Measurements from ENCODE around the gene TXLNB.
"Not testable (repeated sequence)": the region's sequence is repeated elsewhere in the genome, so short reads cannot be mapped to it uniquely, and the experiment has no call there.

The TXLNB gene

DNA sequence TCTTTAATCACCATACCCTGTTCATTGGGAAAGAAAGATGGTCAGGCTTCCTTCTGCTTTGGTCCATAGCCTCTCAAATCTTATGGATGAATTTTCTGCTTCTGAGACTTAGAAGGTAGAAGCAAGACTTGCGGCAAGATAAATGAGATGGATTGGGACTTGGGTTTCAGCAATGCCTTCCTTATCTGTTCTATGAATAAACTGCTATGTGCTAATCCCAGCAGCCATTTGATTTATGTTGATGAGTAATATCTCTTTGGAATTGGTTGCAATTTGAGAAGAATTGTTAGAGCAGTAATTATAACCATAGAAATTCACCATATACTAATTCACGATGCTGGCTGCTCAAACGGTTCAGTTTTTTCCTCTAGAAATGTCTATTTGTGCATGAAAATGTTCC is 48.3 kb downstream of the TXLNB start:
- Mint-ChIP-seq H3K9me3 (no peaks in the 10 kb centered on the region), H3K27me3 (no peaks in the 10 kb centered on the region), H3K27ac (no peak overlapping the region), H3K4me3 (no peak overlapping the region), H3K36me3 (ENCODE audit: low read depth) (no peaks in the 10 kb centered on the region), H3K4me1 (peaks cover 8% of the 10 kb centered on the region)
- ATAC-seq (no peak), DNase-seq (no peak)

- no peaks in the 10 kb centered on the region for H3K36me3 Mint-ChIP-seq (ENCODE audit: low read depth)
- no peak overlapping the region for H3K27ac Mint-ChIP-seq
These were observed 49.1 kb downstream of the TXLNB start for GRCh38 chr6:139242457-139243240.

GRCh38 chr6:139240161-139241010 is 51.4 kb downstream of the TXLNB start:
- H3K9me3 Mint-ChIP-seq, result no peaks in the 10 kb centered on the region

More at GRCh38 chr6:139242457-139243240, 49.1 kb downstream of the TXLNB start:
- H3K27me3 Mint-ChIP-seq, result no peaks in the 10 kb centered on the region
- peaks cover 3% of the 10 kb centered on the region for H3K4me1 Mint-ChIP-seq
- ATAC-seq (no peak), DNase-seq (no peak)
- H3K4me3 Mint-ChIP-seq, result no peak overlapping the region
- H3K9me3 Mint-ChIP-seq, result no peaks in the 10 kb centered on the region

GRCh38 chr6:139239064-139239463 is 52.7 kb downstream of the TXLNB start:
- ATAC-seq (no peak), DNase-seq (no peak)
- H3K9me3 Mint-ChIP-seq, result peaks cover 2% of the 10 kb centered on the region
- no peak overlapping the region for H3K4me3 Mint-ChIP-seq
- H3K4me1 Mint-ChIP-seq, result no peaks in the 10 kb centered on the region
- peaks cover under 1% of the 10 kb centered on the region for H3K36me3 Mint-ChIP-seq (ENCODE audit: low read depth)
- no peaks in the 10 kb centered on the region for H3K27me3 Mint-ChIP-seq
- no peak overlapping the region for H3K27ac Mint-ChIP-seq

More at GRCh38 chr6:139240161-139241010, 51.4 kb downstream of the TXLNB start:
- Mint-ChIP-seq H3K27me3 (no peaks in the 10 kb centered on the region), H3K4me1 (no peaks in the 10 kb centered on the region), H3K4me3 (no peak overlapping the region), H3K36me3 (ENCODE audit: low read depth) (no peaks in the 10 kb centered on the region), H3K27ac (no peak overlapping the region)
- DNase-seq, result no peak
- ATAC-seq, result no peak

DNA sequence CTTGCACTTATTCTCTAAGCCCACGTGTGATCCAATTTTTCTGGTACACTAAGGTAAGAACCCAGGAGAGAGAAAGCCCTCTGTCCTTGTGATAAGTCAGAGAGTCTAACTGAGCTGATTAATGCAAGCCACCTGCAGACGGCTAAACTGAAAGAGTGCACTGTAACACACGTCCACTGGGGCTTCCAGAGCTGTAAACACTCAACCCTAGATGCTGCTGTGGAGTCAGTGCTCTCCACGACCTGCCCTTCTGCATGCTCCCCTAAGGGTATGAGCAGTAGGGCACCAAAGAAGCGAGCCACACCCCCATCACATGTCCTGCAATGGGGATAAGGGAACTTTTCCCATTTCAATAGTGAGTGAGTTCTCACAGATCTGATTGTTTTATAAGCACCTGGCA is 55.7 kb downstream of the TXLNB start:
- peaks cover 5% of the 10 kb centered on the region for H3K36me3 Mint-ChIP-seq (ENCODE audit: low read depth)
- no peaks in the 10 kb centered on the region for H3K4me1 Mint-ChIP-seq
- H3K27ac Mint-ChIP-seq, result no peak overlapping the region
- no peak overlapping the region for H3K4me3 Mint-ChIP-seq
- H3K27me3 Mint-ChIP-seq, result no peaks in the 10 kb centered on the region
- peaks cover 10% of the 10 kb centered on the region for H3K9me3 Mint-ChIP-seq
- ATAC-seq (no peak), DNase-seq (no peak)

DNA sequence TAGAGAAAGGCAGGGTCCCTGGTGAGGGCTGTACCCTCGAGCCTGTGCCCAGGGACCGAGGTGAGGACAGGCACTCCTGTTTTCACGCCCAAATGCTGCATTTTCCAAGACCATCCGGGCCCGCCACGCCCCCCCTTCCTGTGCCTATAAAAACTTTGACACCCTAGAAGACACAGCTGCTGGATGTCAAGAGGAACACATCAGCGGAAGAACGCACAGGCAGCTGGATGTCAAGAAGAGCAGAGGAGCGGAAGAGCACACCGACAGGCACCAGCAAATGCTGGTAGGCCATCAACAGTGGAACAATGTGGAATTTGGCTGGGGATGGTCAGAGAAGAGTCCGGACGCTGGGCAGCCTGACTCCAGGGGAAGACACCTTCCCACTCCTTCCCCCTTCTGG is 56.1 kb downstream of the TXLNB start:
- Mint-ChIP-seq H3K36me3 (ENCODE audit: low read depth) (peaks cover 5% of the 10 kb centered on the region), H3K27ac (no peak overlapping the region), H3K27me3 (no peaks in the 10 kb centered on the region), H3K4me3 (no peak overlapping the region), H3K4me1 (no peaks in the 10 kb centered on the region), H3K9me3 (peaks cover 10% of the 10 kb centered on the region)
- DNase-seq (no peak), ATAC-seq (no peak)

DNA sequence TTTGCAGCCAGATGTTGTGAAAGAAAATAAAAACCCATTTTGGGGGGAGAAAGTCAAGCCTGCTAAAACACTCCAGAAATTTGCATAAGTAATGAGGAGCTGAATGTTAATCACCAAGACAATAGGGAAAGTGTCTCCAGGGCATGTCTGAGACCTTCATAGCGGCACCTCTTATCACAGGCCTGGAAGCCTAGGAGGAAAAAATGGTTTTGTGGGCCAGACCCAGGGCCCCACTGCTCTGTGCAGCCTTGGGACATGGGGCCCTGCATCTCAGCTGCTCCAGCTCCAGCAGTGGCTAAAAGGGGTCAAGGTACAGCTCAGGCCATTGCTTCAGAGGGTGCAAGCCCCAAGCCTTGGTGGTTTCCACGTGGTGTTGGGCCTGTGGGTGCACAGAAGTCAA is 57.6 kb downstream of the TXLNB start:
- ATAC-seq; H3K36me3 Mint-ChIP-seq (ENCODE audit: low read depth); H3K27me3 Mint-ChIP-seq; H3K27ac Mint-ChIP-seq; H3K4me3 Mint-ChIP-seq; DNase-seq; H3K4me1 Mint-ChIP-seq: not testable (repeated sequence)
- H3K9me3 Mint-ChIP-seq, result peaks cover 10% of the 10 kb centered on the region

DNA sequence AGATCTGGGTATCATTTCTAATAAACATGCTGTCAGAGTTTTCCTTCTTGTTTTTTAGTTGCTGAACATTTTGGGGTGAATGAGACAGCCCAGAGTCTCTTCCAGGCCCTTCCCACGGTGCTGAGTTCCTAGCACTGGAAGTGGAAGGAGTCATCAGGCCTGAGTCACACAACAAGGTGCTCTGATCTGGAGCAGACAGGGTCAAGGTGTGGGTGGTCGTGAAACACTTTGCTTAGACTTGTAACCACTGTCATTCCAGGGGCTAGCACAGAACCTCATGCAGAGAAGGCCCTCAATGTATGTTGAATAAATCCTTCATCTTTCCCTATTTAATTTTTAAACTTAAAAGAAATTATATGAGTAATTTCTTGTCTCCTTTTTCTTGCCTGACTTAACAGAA is 60.6 kb downstream of the TXLNB start:
- Mint-ChIP-seq H3K9me3 (peaks cover 10% of the 10 kb centered on the region), H3K4me3 (no peak overlapping the region), H3K27ac (no peak overlapping the region), H3K27me3 (no peaks in the 10 kb centered on the region), H3K4me1 (no peaks in the 10 kb centered on the region), H3K36me3 (ENCODE audit: low read depth) (peaks cover 5% of the 10 kb centered on the region)
- DNase-seq, result no peak
- ATAC-seq, result peak; percentile 76

GRCh38 chr6:139230391-139230840 is 61.4 kb downstream of the TXLNB start:
- no peaks in the 10 kb centered on the region for H3K27me3 Mint-ChIP-seq
- peaks cover 10% of the 10 kb centered on the region for H3K9me3 Mint-ChIP-seq
- H3K4me1 Mint-ChIP-seq, result no peaks in the 10 kb centered on the region
- no peak for ATAC-seq
- DNase-seq, result no peak
- peaks cover 5% of the 10 kb centered on the region for H3K36me3 Mint-ChIP-seq (ENCODE audit: low read depth)
- no peak overlapping the region for H3K27ac Mint-ChIP-seq
- no peak overlapping the region for H3K4me3 Mint-ChIP-seq

- H3K4me1 Mint-ChIP-seq; H3K27ac Mint-ChIP-seq; H3K4me3 Mint-ChIP-seq; DNase-seq; H3K27me3 Mint-ChIP-seq; H3K9me3 Mint-ChIP-seq; H3K36me3 Mint-ChIP-seq (ENCODE audit: low read depth); ATAC-seq: not testable (repeated sequence)
These were observed 63.4 kb downstream of the TXLNB start for GRCh38 chr6:139228387-139228786.

DNA sequence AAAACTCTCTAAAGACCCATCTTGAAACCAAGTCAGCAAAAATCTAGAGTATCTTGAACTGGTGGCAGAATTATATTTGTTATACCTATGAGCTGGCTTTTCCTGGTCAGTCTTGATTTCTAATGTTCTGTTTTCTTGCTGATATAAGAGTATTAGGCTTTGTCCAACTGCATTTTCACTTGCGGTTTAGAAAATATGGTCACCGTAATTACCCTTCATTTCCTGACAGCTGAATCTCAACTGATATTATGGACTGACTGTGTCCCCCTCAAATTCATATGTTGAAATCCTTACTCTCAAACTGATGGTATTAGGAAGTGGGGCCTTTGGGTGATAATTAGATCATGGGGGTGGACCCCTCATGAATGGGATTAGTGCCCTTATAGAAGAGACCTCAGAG is 72.1 kb downstream of the TXLNB start:
- no peak overlapping the region for H3K4me3 Mint-ChIP-seq
- no peak overlapping the region for H3K27ac Mint-ChIP-seq
- H3K4me1 Mint-ChIP-seq, result peaks cover 10% of the 10 kb centered on the region
- H3K36me3 Mint-ChIP-seq (ENCODE audit: low read depth), result no peaks in the 10 kb centered on the region
- no peaks in the 10 kb centered on the region for H3K9me3 Mint-ChIP-seq
- no peak for ATAC-seq
- DNase-seq, result no peak
- H3K27me3 Mint-ChIP-seq, result no peaks in the 10 kb centered on the region

- H3K27ac Mint-ChIP-seq, result no peak overlapping the region
- DNase-seq, result peak; percentile 63
- H3K4me1 Mint-ChIP-seq, result peaks cover 10% of the 10 kb centered on the region
- H3K4me3 Mint-ChIP-seq, result no peak overlapping the region
- H3K27me3 Mint-ChIP-seq, result no peaks in the 10 kb centered on the region
- peak; percentile 100 for ATAC-seq
- H3K9me3 Mint-ChIP-seq, result no peaks in the 10 kb centered on the region
- no peaks in the 10 kb centered on the region for H3K36me3 Mint-ChIP-seq (ENCODE audit: low read depth)
These were observed 72.5 kb downstream of the TXLNB start for GRCh38 chr6:139219271-139219729.

GRCh38 chr6:139212460-139212859 is 79.3 kb downstream of the TXLNB start:
- DNase-seq; H3K4me3 Mint-ChIP-seq; H3K4me1 Mint-ChIP-seq; H3K27ac Mint-ChIP-seq; H3K36me3 Mint-ChIP-seq (ENCODE audit: low read depth); ATAC-seq; H3K27me3 Mint-ChIP-seq: not testable (repeated sequence)
- H3K9me3 Mint-ChIP-seq, result peaks cover 30% of the 10 kb centered on the region

GRCh38 chr6:139210766-139211165 is 81.0 kb downstream of the TXLNB start:
- not testable (repeated sequence) for DNase-seq, H3K4me3 Mint-ChIP-seq, H3K27ac Mint-ChIP-seq, H3K27me3 Mint-ChIP-seq, ATAC-seq, H3K4me1 Mint-ChIP-seq
- peaks cover 11% of the 10 kb centered on the region for H3K36me3 Mint-ChIP-seq (ENCODE audit: low read depth)
- peaks cover 42% of the 10 kb centered on the region for H3K9me3 Mint-ChIP-seq

- no peaks in the 10 kb centered on the region for H3K27me3 Mint-ChIP-seq
- H3K4me3 Mint-ChIP-seq, result no peak overlapping the region
These were observed 86.0 kb downstream of the TXLNB start for GRCh38 chr6:139205843-139206242.

More at GRCh38 chr6:139205843-139206242, 86.0 kb downstream of the TXLNB start:
- peaks cover 6% of the 10 kb centered on the region for H3K4me1 Mint-ChIP-seq
- H3K27ac Mint-ChIP-seq, result no peak overlapping the region
- ATAC-seq (no peak), DNase-seq (no peak)
- peaks cover 43% of the 10 kb centered on the region for H3K9me3 Mint-ChIP-seq
- H3K36me3 Mint-ChIP-seq (ENCODE audit: low read depth), result peaks cover 9% of the 10 kb centered on the region
